Muscle of back (tissue), 11 donors: ENCODE data around the gene FOXM1. TPM values are rescaled to one million over a fixed set of nuclear protein-coding genes. Genes with fewer than 3 reads are reported as not detected.
A peak's percentile ranks its signal among the peaks of the same experiment; 100 is the strongest.

Experiments used
- DNase-seq, 3 donors: peaks; one replicate each; pipeline versions ENCODE4 v3.0.0 to v3.0.0-alpha.2; 2013
- polyA plus RNA-seq, 10 donors: library from polyadenylated mRNA; unstranded; fragments of 120-200 nt; gene quantifications; one replicate each; pipeline ENCODE4 v1.2.1, GENCODE V29; 2013; ENCODE audit not compliant: insufficient read length in 10 of 10

The FOXM1 gene
- polyA plus RNA-seq, 10 donors: 15.0 to 26.1 (median 19.5) TPM

DNA sequence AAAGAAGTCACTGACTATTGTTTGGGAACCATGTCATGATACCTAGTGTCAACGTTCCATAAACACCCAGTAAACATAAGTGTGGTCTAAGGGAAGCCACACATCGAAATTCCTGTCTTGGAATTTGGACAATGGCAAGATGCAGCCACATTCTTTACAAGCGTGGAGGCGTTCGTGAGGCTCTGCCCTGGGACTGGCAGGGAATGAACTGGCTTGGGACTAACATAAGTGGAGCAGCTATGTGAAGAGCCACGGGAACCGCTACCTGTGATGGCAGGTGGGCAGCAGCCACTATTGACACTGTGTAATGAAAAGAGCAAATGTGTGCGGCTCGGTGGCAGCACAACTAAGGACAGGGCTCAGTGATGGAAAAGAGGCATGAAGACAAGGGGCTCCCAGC lies 32.2 kb downstream of the FOXM1 start:
- no peak for DNase-seq

- no peak for DNase-seq
Observed at GRCh38 chr12:2842948-2843347, 34.0 kb downstream of the FOXM1 start.

- DNase-seq: no peak
Observed at GRCh38 chr12:2841056-2841650, 35.8 kb downstream of the FOXM1 start.

GRCh38 chr12:2836574-2836973 lies 40.4 kb downstream of the FOXM1 start:
- DNase-seq: no peak

DNA sequence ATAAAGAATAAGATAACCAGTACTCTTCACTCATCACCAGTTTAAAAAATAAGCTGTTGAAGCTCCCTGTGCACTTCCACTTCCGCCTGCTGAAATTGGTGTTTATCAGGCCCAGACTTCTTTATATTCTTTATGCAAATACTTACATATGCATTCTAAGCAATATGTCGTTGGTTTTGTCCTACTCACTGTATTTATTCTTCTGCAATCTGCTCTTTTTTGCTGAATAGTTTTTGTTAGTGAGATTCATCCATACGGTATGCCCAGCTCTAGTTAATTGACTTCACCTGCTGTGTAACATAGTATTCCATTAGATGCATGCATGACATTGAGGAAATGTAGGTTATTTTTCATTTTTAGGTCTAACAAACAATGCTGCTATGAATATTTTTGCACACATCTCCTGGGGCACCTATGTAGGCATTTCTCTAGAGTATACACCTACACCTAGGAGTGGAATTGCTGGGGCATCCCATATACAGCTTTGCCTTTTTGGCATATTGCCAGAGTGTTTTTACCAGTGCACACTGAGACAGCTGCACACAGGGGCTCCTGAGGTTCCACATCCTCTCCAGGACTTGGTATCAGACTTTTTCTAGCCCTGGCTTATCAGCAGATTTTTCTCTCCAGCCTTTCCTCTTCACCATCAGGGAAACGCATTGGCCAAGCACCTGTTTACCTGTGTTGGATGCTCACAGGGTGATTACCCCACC lies 41.1 kb downstream of the FOXM1 start:
- no peak for DNase-seq

DNA sequence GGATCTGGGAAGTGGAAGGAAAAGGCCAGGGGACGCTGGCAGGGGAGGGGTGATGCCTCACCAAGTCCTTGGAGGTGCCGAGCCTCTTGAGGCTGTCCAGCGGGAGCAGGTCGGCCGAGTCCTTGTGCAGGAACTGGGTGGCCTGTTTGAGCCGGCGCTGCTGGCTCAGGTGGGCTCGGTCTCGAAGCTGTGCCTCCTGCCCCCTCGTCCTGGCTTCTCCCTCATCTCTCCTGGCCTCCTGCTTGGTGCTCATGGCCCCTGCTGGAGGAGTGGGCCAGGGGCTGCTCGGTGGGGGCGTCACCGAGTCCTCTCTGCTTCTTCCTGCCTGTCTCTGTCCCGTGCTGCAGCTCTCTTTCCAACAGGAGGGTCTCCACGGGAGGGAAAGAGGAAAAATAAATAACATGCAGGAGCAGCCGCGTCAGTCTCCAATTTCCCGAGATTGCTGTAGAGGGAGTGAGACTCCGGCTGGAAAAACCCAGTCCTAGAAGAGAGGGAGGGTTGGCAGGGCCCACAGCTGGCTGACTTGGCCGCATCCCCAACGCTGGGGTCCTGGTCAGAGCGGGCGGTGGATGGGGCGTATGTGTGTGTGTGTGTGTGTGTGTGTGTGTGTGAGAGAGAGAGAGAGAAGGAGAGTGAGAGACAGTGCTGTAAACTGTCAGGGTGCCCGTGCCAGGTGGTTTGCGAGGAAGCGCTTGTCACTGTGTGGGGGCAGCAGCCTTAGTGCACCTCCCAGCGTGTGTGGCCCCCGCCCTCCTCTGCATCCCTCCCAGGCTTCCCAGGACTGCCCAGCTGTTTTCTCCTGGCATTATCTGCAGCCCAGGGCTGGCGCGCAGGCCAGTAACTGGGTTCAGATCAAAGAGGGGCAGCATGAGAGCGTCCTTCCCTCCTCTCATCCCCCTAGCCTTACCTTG lies 42.1 kb downstream of the FOXM1 start, which contains the start of gene NRIP2:
Gene NRIP2 (minus strand): TSS at position 455 of the 911 bp plus-strand sequence. CDS start 52 bp downstream, at position 403.
- peak; percentile 47 to 88 (median 76) for DNase-seq

- DNase-seq: peak in 2 of 3 donors; percentile 19 to 55
Observed at GRCh38 chr12:2833810-2834209, 43.2 kb downstream of the FOXM1 start.

- DNase-seq: no peak
Observed at GRCh38 chr12:2833327-2833726, 43.6 kb downstream of the FOXM1 start.

DNA sequence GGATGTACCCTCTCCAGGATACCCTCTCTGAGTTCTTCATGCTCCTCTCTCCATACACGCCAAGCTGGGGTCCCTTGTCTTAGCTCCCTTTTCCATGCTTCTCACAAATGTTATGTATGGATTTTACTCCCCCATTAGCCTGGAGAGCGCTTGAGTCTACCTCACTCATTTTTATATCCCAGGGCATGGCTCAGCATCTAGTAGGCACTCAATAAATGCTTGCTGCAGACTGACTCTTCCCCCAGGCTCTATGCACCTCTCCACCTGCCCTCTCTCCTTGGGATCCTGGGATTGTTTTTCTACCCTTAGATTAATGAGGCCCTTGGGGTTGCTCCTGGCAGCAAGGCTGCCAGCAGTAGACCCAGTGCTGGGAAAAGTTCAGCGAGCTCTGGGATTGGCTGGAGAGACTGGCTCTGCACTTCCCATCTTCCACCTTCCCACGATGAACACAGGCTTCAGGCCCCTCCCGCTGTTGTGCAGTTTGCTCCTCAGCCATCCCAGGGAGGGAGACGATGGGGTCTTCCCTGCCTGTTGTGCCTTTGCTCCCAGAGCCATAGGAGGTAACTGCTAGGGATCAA lies 44.3 kb downstream of the FOXM1 start:
- no peak for DNase-seq

DNA sequence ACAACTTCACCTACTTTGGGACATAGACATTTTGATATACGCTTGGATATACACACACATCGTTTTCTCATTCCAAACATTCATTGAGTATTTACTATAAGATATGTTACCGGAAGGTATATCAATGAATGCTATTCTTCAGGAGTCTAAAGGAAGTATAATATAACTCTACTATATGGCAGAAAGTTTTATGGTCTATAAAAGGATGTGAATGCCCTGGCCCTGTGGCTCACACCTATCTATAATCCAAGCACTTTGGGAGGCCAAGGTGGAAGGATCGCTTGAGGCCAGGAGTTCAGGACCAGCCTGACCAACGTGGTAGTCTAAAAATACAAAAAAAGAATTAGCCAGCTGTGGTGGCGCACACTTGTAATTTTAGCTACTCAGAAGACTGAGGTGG lies 47.7 kb downstream of the FOXM1 start:
- DNase-seq: no peak

DNA sequence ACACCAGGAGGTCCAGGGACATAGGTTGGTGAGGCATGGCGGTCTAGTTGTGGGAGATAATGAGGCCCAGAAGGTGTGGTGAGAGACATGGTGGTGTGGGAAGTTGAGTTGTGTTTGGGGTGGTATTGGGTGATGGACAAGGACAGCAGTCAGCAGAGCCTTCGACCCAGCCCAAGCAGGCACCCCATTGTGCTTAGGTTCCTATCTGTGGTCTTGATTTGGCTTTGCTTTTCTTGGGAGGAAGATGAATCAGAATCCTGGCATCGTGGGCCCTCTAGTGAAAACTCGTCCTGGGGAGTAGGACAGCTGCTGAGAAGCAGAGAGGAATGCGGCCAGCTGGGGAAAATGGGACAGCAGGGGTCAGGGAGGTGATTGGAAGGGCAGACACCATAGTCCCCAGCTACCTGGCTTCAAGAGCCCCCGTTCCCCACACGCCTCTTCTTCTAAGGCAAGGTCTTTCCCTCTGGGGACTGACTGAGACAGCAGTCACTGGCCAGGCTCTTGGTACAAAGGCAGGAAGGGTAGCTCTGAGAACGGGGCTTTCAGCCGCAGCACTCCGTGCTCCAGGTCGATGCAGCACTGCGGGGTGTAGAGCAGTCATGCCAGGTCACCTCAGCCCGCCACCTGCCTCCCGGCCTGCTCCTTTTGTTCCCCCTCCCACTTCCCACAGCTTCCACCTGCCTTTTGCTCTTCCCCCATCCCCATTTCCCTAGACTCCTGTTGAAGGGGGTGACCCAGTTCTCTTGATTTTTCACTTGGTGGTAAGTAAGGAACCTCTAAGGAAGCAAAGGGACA lies 50.1 kb downstream of the FOXM1 start:
- DNase-seq: no peak

DNA sequence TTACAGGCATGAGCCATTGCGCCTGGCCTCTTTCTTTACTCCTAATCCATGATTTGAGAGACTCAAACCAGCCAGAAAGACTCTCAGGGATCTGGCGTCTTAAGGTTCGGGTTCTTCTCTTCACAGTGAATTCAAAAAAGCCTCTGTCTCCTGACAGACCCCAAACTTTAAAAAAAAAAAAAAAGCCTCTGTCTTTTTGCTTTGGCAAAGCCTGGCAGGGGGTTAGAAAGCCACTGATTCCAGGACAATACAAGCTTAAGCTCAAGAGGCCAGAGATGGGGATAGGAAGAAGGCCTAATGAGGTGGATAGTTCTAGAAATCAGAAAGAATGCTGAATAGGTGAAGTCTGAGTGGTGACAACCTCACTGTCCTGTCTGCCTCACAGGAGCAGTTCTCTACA lies 50.9 kb downstream of the FOXM1 start:
- DNase-seq: no peak

DNA sequence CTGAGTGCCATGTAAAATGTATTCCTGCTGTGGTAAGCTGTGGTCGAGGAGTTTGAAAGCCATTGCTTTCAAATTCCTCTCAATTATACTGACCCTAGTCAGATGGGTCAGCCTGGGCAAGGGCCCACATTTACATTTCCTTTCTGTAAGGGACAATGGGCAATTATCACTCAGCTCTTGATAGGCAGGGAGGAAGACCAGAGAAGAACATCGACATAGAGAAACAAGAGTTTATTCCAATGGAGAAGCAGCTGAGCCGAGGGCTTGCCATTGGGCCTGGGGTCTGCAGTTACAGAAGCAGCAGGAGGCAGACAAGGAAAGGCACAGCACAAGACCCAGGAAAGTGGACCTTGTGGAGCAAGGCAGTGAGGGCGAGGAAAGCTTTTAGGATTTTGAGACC lies 51.8 kb downstream of the FOXM1 start:
- DNase-seq: no peak

- DNase-seq: no peak
Observed at GRCh38 chr12:2824541-2824940, 52.4 kb downstream of the FOXM1 start.

DNA sequence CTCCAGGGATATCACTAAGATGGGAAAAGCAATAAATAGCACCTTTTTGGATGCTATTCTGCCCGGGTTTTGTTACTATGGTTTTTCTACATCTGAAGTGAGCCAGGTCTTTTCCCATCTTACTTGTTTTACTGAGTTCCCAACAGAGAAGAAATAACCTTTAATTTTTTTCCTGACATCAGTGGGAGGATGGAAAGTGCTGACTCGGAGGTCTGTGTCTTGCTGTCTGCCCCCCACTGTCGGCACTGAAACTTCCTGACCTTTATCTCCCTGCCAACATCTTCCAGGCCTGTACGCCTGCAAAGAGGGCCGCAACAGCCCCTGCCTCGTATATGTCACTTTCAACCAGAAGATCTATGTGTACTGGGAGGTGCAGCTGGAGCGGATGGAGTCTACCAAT lies 53.5 kb downstream of the FOXM1 start:
- no peak for DNase-seq

DNA sequence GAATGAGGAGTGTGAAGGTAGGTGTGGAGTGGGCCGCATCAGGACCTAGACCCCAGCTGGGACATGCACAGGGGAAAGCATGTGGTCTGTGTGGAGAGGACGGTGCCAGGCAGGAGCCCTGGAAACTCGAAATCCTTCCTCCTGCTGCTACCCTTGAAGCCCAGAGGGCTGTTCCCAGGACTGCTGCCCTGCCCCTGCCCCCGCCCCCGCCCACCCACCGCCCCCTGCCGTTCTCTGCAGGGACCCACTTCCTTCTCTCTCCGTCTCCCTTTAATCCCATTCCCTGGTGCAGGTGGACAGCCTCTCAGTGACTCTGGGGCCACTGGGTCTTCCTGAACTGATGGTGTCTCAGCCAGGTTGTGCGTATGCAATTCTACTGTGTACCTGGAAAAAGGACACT lies 56.5 kb downstream of the FOXM1 start:
- no peak for DNase-seq

DNA sequence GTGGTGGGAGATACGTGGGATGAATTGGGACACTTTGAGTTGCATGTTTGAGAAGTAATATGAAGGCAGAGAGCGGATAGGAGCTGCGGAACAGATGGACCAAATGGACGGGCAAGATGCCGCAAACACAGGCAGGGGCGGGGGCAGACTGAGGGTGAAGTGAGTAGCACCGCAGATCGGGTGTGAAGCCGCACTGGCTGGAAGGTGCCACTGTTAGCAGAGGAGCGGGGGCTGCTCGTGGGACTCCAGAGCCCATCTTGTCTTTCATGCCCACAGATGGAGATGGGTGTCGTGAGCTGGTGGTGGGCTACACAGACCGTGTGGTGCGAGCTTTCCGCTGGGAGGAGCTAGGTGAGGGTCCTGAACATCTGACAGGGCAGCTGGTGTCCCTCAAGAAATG lies 57.2 kb downstream of the FOXM1 start:
- DNase-seq: no peak

- peak; percentile 34 to 80 (median 59) for DNase-seq
Observed at GRCh38 chr12:2813214-2814185, 63.5 kb downstream of the FOXM1 start.

- DNase-seq: peak; percentile 98 to 100 (median 99)
Observed at GRCh38 chr12:2812290-2813213, 64.4 kb downstream of the FOXM1 start, which contains the start of gene ITFG2. TSS of gene ITFG2 (plus strand) at chr12:2812668. CDS start at chr12:2812761, 93 bp downstream.
